ENCODE results near the gene KCNH2. TPM values are rescaled to one million over a fixed set of nuclear protein-coding genes. Genes with fewer than 3 reads are reported as not detected.

Gene KCNH2
- total and polyA plus RNA-seq, 10 of the 15 experiments (the other 5 are each of a cell fraction or from before 2014, with no cell fraction given): 0.04 to 0.24 (median 0.17) TPM; not detected in 6

GRCh38 chr7:151010307-151011096 is 32.4 kb upstream of the KCNH2 start:
- Histone ChIP-seq H3K4me1 (ENCODE audit: control insufficient read depth, insufficient read depth, low read length) (peaks cover 6% of the 10 kb centered on the region), H3K4me2 (ENCODE audit: control insufficient read depth, insufficient read depth) (no peak overlapping the region), H3K9me3 (replicated peaks; ENCODE audit: control insufficient read depth, insufficient read depth, low read length) (no peaks in the 10 kb centered on the region), H2AFZ (ENCODE audit: control insufficient read depth, low read depth, low read length) (no peak overlapping the region), H3K4me3 (no peak overlapping the region), H3K27ac (ENCODE audit: control insufficient read depth, insufficient read depth) (no peak overlapping the region), H3K27me3 (replicated peaks in 1 of 2; ENCODE audit: control insufficient read depth in 2 of 2, insufficient read depth in 2 of 2, low read length in 1 of 2) (no peaks in the 10 kb centered on the region; a peak in 1 of 4 replicates), H3K36me3 (ENCODE audit: control insufficient read depth in 2 of 2, insufficient read depth in 2 of 2, low read length in 1 of 2) (no peaks in the 10 kb centered on the region), H3K9ac (ENCODE audit: control insufficient read depth, insufficient read depth, low read length) (no peak overlapping the region), H4K20me1 (ENCODE audit: control insufficient read depth, insufficient read depth) (no peaks in the 10 kb centered on the region), H3K79me2 (ENCODE audit: control insufficient read depth, insufficient read depth, low read length) (no peaks in the 10 kb centered on the region)
- 13% methylated on average over 18 of the region's 18 CpGs for WGBS (ENCODE audit: insufficient coverage, insufficient replicate concordance, low lambda C conversion rate, missing lambda C conversion rate)
- in situ Hi-C loops (cut with MboI): no loop called here
- CTCF ChIA-PET: interaction anchor here (0.7 to 4.3 kb wide), 9 partner anchors 8 to 305 kb away, joined by 3 to 35 read pairs (median 5); partner anchors contain the start of genes ABCB8 and ATG9B
- no TSS peak for BruUV-seq (replicated peaks)
- SMC1A ChIA-PET (ENCODE audit: uncharacterized antibody, unreplicated experiment): interaction anchor here (1.1 to 1.4 kb wide), 2 partner anchors 18 to 27 kb away, joined by 4 to 5 read pairs; partner anchors contain the start of gene ABCB8
- FAIRE-seq (no peak), DNase-seq (ENCODE audit: low read depth, low spot score) (no peak), ATAC-seq (no peak)
- TF ChIP-seq CHD2 (IDR thresholded peaks at IDR 0.05; ENCODE audit: borderline replicate concordance, low read depth, low read length) (no peak), CHD1 (IDR thresholded peaks at IDR 0.05; ENCODE audit: low read depth, low read length) (no peak), USF1 (IDR thresholded peaks at IDR 0.05; ENCODE audit: borderline replicate concordance, extremely low read length, insufficient read depth, low read depth, low read length) (no peak), RELB (IDR thresholded peaks at IDR 0.05; ENCODE audit: low read depth) (no peak), ZNF207 (IDR thresholded peaks at IDR 0.05; ENCODE audit: borderline replicate concordance) (no peak), CREM (IDR thresholded peaks at IDR 0.05; ENCODE audit: low read depth) (no peak), RB1 (IDR thresholded peaks at IDR 0.05; ENCODE audit: borderline replicate concordance) (no peak), ZNF217 (IDR thresholded peaks at IDR 0.05) (no peak), BHLHE40 (IDR thresholded peaks at IDR 0.05; ENCODE audit: borderline replicate concordance in 1 of 2, low read depth in 2 of 2, low read length in 1 of 2) (no peak), SREBF2 (IDR thresholded peaks at IDR 0.05; ENCODE audit: low read length) (no peak), E2F8 (IDR thresholded peaks at IDR 0.05; ENCODE audit: low read depth, partially characterized antibody) (no peak)
- intact Hi-C loops (cut with micrococcal nuclease; ENCODE audit: unreplicated experiment): loop anchor here (5.0 kb wide), 1 partner anchor 102 kb away; no protein-coding TSS in a partner anchor
- RAD21 ChIA-PET (ENCODE audit: unreplicated experiment): interaction anchor here (1.3 kb wide), 1 partner anchor 18 kb away, joined by 3 read pairs; the partner anchor contains the start of gene ABCB8
- POLR2A ChIA-PET: interaction anchor here (0.6 to 1.1 kb wide), 2 partner anchors 51 to 97 kb away, joined by 3 to 6 read pairs; no protein-coding TSS in a partner anchor
